Choroid plexus epithelial cell (primary cell): ENCODE measurements around the gene RIMBP2.

Experiments
- DNase-seq: peaks from one replicate; pipeline ENCODE4 v3.0.0-alpha.2; 2010; ENCODE audit warnings: low read depth
- H3K4me3 ChIP-seq: 2 replicates; pipeline ENCODE4 v1.5.1; 2011; ENCODE audit warnings: low read depth, mild to moderate bottlenecking, control low read depth, low read length, moderate library complexity
- TF ChIP-seq, protein P1 (sequence below): conservative IDR thresholded peaks from 2 replicates; pipeline ENCODE4 v1.5.1; 2011; ENCODE audit warnings: low read depth, mild to moderate bottlenecking, control low read depth, inconsistent platforms, low read length, moderate library complexity

Gene RIMBP2

DNA sequence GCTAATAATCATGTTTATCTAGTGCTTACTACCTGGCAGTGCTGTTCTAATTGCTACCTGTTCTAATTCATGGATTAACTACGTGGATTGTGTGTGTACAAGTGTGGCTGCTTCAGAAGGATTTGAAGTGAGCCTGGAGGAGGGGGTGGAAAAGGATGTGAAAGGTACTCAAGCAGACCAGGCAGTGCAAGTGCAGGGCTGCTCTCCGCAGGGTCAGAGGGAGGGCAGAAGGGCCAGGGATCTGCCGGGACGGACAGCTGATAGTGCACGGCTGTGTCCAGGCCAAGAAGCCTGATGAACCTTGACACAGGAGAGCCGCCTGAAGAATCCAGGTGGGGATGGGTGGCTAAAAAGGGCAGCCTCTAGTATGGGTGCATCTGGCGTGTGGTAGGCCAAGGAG lies 349.9 kb downstream of the RIMBP2 start:
- TF ChIP-seq, protein P1, sequence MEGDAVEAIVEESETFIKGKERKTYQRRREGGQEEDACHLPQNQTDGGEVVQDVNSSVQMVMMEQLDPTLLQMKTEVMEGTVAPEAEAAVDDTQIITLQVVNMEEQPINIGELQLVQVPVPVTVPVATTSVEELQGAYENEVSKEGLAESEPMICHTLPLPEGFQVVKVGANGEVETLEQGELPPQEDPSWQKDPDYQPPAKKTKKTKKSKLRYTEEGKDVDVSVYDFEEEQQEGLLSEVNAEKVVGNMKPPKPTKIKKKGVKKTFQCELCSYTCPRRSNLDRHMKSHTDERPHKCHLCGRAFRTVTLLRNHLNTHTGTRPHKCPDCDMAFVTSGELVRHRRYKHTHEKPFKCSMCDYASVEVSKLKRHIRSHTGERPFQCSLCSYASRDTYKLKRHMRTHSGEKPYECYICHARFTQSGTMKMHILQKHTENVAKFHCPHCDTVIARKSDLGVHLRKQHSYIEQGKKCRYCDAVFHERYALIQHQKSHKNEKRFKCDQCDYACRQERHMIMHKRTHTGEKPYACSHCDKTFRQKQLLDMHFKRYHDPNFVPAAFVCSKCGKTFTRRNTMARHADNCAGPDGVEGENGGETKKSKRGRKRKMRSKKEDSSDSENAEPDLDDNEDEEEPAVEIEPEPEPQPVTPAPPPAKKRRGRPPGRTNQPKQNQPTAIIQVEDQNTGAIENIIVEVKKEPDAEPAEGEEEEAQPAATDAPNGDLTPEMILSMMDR, result no peak
- DNase-seq, result no peak

DNA sequence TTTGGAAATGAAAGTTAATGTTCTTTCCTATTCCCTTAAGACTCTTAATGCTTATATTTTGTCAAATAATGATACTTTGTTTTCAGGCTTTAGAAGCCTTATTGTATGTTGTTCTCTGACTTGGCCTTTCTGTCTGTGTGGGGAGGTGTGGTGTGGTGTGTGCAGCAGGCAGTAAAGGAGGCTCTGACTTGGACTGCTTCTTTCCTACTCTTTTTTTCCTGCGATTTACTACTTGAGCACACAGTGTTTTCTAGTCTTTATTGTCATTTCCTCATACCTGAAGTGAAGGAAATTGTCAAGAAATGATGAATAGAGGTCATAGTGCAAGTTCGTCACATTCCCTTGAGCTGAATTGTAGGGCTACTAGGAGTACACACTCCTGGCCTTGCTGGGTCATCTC lies 351.5 kb downstream of the RIMBP2 start:
- TF ChIP-seq, protein P1, result no peak
- DNase-seq, result no peak
- no peak overlapping the region for H3K4me3 ChIP-seq

More for the DNA sequence above, 349.9 kb downstream of the RIMBP2 start:
- no peak overlapping the region for H3K4me3 ChIP-seq

DNA sequence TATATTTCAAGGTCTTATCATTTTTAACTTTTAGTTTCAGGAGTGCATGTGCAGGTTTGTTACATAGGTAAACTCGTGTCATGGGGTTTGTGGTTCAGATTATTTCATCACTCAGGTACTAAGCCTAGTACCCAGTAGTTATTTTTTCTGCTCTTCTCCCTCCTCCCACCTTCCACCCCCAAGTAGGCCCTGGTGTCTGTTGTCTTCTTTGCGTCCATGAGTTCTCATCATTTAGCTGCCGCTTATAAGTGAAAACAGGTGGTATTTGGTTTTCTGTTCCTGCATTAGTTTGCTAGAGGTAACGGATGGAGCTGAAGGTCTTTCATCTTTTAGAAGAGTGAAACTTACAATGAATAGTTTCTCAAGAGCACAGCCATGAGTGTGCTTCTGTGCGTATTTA lies 354.0 kb downstream of the RIMBP2 start:
- H3K4me3 ChIP-seq, result no peak overlapping the region
- no peak for DNase-seq
- TF ChIP-seq, protein P1, result no peak

DNA sequence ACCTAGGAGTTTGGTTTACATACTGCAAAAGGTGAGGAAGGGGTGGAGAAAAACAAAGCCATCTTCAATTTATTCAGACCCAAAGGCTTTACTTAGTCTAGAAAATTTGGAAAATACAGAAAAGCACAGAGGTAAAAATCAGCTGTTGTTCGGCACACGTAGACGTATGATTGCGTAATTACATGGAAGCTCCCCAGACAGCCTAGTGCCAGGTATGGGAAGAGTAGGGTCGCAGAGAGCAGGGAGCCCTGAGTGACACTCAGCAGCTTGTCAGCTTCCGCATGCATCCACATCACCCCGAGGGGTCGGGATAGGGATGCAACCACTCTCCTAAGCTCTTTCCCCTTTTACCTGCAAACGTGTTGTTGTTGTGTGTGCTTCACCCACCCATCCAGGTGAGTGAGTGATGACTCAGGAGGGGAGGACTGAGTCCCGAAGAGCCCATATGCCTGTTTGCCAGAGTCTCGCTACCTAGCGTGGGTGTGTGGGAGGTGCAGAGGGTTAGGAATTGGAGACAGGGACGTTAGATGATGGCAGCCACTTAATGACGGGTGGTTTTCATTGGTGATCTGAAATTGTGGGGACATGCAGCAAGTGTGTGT lies 358.3 kb downstream of the RIMBP2 start:
- no peak overlapping the region for H3K4me3 ChIP-seq
- no peak for DNase-seq
- TF ChIP-seq, protein P1, result no peak

DNA sequence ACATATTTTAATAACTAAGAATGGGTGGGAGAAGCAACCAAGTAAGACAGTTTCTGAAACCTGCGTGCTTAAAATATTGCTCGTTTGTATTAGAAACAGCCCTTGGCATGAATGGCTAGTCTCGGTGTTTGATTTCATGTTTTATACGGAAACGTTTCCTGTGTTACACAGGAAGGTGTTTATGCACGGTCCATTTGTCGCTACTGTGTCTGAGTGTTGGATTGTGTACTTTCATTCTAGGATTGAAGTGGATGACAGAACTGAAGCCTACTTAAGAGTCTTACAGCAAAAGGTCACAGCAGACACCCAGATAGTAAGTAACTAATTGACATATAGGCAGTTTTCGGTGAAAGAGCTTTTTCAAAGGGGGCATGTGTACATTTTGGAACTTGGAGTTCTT lies 358.9 kb downstream of the RIMBP2 start:
- H3K4me3 ChIP-seq, result no peak overlapping the region
- DNase-seq, result no peak
- TF ChIP-seq, protein P1, result no peak

DNA sequence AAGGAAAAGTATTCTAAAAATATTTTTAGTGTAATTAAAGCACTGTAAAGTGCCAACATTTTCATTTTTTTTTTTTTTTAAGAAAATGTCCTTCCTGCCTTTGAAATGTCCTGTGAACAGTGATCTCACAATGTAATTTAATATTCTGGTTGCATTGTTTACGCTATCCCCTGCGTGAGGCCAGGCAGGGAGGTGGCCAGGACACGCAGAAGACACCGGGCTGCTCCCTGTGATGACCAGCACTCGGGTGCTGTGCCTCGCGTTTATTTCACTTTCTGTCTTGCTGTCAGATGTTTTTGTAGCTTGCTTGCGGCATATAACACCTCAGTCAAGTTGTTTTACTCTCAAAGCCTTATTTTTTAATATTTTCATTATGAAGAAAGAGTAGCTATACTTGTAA lies 359.9 kb downstream of the RIMBP2 start:
- no peak for DNase-seq

DNA sequence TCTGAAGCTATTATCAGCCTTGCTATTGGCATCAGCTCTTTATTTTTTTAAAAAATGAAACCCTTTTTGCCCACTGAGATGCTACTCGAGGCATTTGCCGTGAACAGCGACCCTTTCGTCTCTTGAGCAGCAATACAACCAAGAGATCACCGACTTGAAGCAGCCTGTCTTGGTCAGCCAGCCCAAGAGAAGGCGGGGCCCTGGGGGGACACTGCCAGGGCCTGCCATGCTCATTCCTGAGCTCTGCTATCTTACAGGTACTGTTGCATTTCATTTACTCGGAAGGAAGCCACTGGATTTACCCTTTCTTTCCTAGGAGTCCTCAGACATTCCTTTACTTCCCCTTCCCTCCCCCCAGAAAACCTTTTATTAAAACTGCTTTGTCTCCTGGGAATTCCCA lies 361.7 kb downstream of the RIMBP2 start:
- TF ChIP-seq, protein P1, result no peak
- no peak overlapping the region for H3K4me3 ChIP-seq
- no peak for DNase-seq

More for the DNA sequence above, 359.9 kb downstream of the RIMBP2 start:
- TF ChIP-seq, protein P1, result no peak
- H3K4me3 ChIP-seq, result no peak overlapping the region
